ENCODE measurements around the gene PCSK5.
"Not testable (repeated sequence)": the region's sequence is repeated elsewhere in the genome, so short reads cannot be mapped to it uniquely, and the experiment has no call there.

The PCSK5 gene

GRCh38 chr9:76045221-76045620 lies 154.7 kb downstream of the PCSK5 start:
- FAIRE-seq (no peak), DNase-seq (ENCODE audit: low spot score) (no peak)

- no peak for FAIRE-seq
- DNase-seq (ENCODE audit: low spot score), result no peak
These were observed 158.9 kb downstream of the PCSK5 start for GRCh38 chr9:76049341-76049740.

GRCh38 chr9:76067696-76068095 lies 177.2 kb downstream of the PCSK5 start:
- FAIRE-seq, result no peak
- DNase-seq (ENCODE audit: low spot score), result no peak

GRCh38 chr9:76077537-76077936 lies 187.1 kb downstream of the PCSK5 start:
- no peak for FAIRE-seq

GRCh38 chr9:76081281-76081680 lies 190.8 kb downstream of the PCSK5 start:
- FAIRE-seq, result not testable (repeated sequence)

More at GRCh38 chr9:76077537-76077936, 187.1 kb downstream of the PCSK5 start:
- no peak for DNase-seq (ENCODE audit: low spot score)

GRCh38 chr9:76082057-76082456 lies 191.6 kb downstream of the PCSK5 start:
- FAIRE-seq, result no peak
- no peak for DNase-seq (ENCODE audit: low spot score)

More at GRCh38 chr9:76081281-76081680, 190.8 kb downstream of the PCSK5 start:
- not testable (repeated sequence) for DNase-seq (ENCODE audit: low spot score)

- FAIRE-seq (no peak), DNase-seq (ENCODE audit: low spot score) (no peak)
These were observed 195.1 kb downstream of the PCSK5 start for GRCh38 chr9:76085596-76085995.

GRCh38 chr9:76086539-76086938 lies 196.1 kb downstream of the PCSK5 start:
- no peak for FAIRE-seq

GRCh38 chr9:76087976-76088375 lies 197.5 kb downstream of the PCSK5 start:
- no peak for FAIRE-seq

More at GRCh38 chr9:76086539-76086938, 196.1 kb downstream of the PCSK5 start:
- DNase-seq (ENCODE audit: low spot score), result no peak

GRCh38 chr9:76090330-76090729 lies 199.9 kb downstream of the PCSK5 start:
- no peak for FAIRE-seq

More at GRCh38 chr9:76087976-76088375, 197.5 kb downstream of the PCSK5 start:
- no peak for DNase-seq (ENCODE audit: low spot score)

GRCh38 chr9:76090909-76091308 lies 200.4 kb downstream of the PCSK5 start:
- FAIRE-seq, result no peak
- DNase-seq (ENCODE audit: low spot score), result no peak

More at GRCh38 chr9:76090330-76090729, 199.9 kb downstream of the PCSK5 start:
- no peak for DNase-seq (ENCODE audit: low spot score)

- FAIRE-seq (no peak), DNase-seq (ENCODE audit: low spot score) (no peak)
These were observed 202.1 kb downstream of the PCSK5 start for GRCh38 chr9:76092572-76092971.

GRCh38 chr9:76095585-76095984 lies 205.1 kb downstream of the PCSK5 start:
- DNase-seq (ENCODE audit: low spot score), result no peak
- FAIRE-seq, result no peak

GRCh38 chr9:76099516-76099915 lies 209.0 kb downstream of the PCSK5 start:
- DNase-seq (ENCODE audit: low spot score), result no peak
- no peak for FAIRE-seq

- no peak for FAIRE-seq
These were observed 210.6 kb downstream of the PCSK5 start for GRCh38 chr9:76101075-76101474.

GRCh38 chr9:76101491-76101890 lies 211.0 kb downstream of the PCSK5 start:
- DNase-seq (ENCODE audit: low spot score), result no peak
- no peak for FAIRE-seq

More at GRCh38 chr9:76101075-76101474, 210.6 kb downstream of the PCSK5 start:
- DNase-seq (ENCODE audit: low spot score), result no peak

GRCh38 chr9:76101947-76102346 lies 211.5 kb downstream of the PCSK5 start:
- FAIRE-seq (no peak), DNase-seq (ENCODE audit: low spot score) (no peak)

GRCh38 chr9:76103531-76104315 lies 213.2 kb downstream of the PCSK5 start:
- no peak for FAIRE-seq
- DNase-seq (ENCODE audit: low spot score), result no peak

- no peak for FAIRE-seq
- no peak for DNase-seq (ENCODE audit: low spot score)
These were observed 217.0 kb downstream of the PCSK5 start for GRCh38 chr9:76107482-76107881.

- FAIRE-seq (no peak), DNase-seq (ENCODE audit: low spot score) (no peak)
These were observed 219.5 kb downstream of the PCSK5 start for GRCh38 chr9:76109953-76110352.

- FAIRE-seq, result no peak
- DNase-seq (ENCODE audit: low spot score), result no peak
These were observed 221.7 kb downstream of the PCSK5 start for GRCh38 chr9:76112151-76112550.

- FAIRE-seq (no peak), DNase-seq (ENCODE audit: low spot score) (no peak)
These were observed 223.7 kb downstream of the PCSK5 start for GRCh38 chr9:76114144-76114543.

- no peak for FAIRE-seq
- DNase-seq (ENCODE audit: low spot score), result no peak
These were observed 224.9 kb downstream of the PCSK5 start for GRCh38 chr9:76115396-76115795.

All from RCC 7860 (cell line).